ENCODE data around the gene PPP2R3A. TPM values are rescaled to one million over a fixed set of nuclear protein-coding genes. Genes with fewer than 3 reads are reported as not detected.

Gene PPP2R3A
- total and polyA plus RNA-seq, 2 experiments from 2014 or later = 6.4 to 15.2 TPM

- Histone ChIP-seq H3K9me2 (ENCODE audit: insufficient read depth) (no peaks in the 10 kb centered on the region), H3K4me1 (ENCODE audit: insufficient read depth) (no peaks in the 10 kb centered on the region), H3K27ac (ENCODE audit: low read depth) (no peak overlapping the region), H3K36me3 (ENCODE audit: insufficient read depth) (no peaks in the 10 kb centered on the region), H3K79me2 (replicated peaks; ENCODE audit: insufficient read depth) (no peaks in the 10 kb centered on the region), H3F3A (replicated peaks; ENCODE audit: low read depth) (no peaks in the 10 kb centered on the region), H3K4me2 (no peak overlapping the region), H2AFZ (no peak overlapping the region), H4K20me1 (replicated peaks; ENCODE audit: insufficient read depth) (peaks cover 4% of the 10 kb centered on the region), H3K27me3 (ENCODE audit: insufficient read depth) (no peaks in the 10 kb centered on the region), H3K4me3 (no peak overlapping the region)
- no peaks in the 10 kb centered on the region for H3K9me3 Mint-ChIP-seq
- peaks cover 7% of the 10 kb centered on the region for H3K27me3 Mint-ChIP-seq (ENCODE audit: insufficient read depth, low read depth, poor library complexity)
- peaks cover 11% of the 10 kb centered on the region; the same call in 2 of the 3 replicates for H3K4me1 Mint-ChIP-seq
- no peak for TF ChIP-seq EZH2phosphoT487 (IDR thresholded peaks at IDR 0.05; ENCODE audit: unreplicated experiment)
- TF ChIP-seq ZNF114 (CRISPR knock-in tag; IDR thresholded peaks at IDR 0.05) = no peak
- no peak for TF ChIP-seq POLR2AphosphoS5 (IDR thresholded peaks at IDR 0.05; ENCODE audit: low read depth)
- TF ChIP-seq ETS1 (IDR thresholded peaks at IDR 0.05) = no peak
- no peak for TF ChIP-seq EZH2 (IDR thresholded peaks at IDR 0.05; ENCODE audit: low read depth, unreplicated experiment)
- no peak for TF ChIP-seq STAT1 (IDR thresholded peaks at IDR 0.05; ENCODE audit: unreplicated experiment)
- TF ChIP-seq NANOG (IDR thresholded peaks at IDR 0.05; ENCODE audit: borderline replicate concordance) = no peak
- TF ChIP-seq JUNB (IDR thresholded peaks at IDR 0.05; ENCODE audit: unreplicated experiment) = no peak
- TF ChIP-seq REST (IDR thresholded peaks at IDR 0.05; ENCODE audit: unreplicated experiment) = no peak
- no peak for TF ChIP-seq CTCF (conservative IDR thresholded peaks at IDR 0.05; ENCODE audit: low read depth in 2 of 2)
- no peak for TF ChIP-seq ZNF331 (CRISPR knock-in tag; IDR thresholded peaks at IDR 0.05; ENCODE audit: low read depth)
- TF ChIP-seq, protein P1, sequence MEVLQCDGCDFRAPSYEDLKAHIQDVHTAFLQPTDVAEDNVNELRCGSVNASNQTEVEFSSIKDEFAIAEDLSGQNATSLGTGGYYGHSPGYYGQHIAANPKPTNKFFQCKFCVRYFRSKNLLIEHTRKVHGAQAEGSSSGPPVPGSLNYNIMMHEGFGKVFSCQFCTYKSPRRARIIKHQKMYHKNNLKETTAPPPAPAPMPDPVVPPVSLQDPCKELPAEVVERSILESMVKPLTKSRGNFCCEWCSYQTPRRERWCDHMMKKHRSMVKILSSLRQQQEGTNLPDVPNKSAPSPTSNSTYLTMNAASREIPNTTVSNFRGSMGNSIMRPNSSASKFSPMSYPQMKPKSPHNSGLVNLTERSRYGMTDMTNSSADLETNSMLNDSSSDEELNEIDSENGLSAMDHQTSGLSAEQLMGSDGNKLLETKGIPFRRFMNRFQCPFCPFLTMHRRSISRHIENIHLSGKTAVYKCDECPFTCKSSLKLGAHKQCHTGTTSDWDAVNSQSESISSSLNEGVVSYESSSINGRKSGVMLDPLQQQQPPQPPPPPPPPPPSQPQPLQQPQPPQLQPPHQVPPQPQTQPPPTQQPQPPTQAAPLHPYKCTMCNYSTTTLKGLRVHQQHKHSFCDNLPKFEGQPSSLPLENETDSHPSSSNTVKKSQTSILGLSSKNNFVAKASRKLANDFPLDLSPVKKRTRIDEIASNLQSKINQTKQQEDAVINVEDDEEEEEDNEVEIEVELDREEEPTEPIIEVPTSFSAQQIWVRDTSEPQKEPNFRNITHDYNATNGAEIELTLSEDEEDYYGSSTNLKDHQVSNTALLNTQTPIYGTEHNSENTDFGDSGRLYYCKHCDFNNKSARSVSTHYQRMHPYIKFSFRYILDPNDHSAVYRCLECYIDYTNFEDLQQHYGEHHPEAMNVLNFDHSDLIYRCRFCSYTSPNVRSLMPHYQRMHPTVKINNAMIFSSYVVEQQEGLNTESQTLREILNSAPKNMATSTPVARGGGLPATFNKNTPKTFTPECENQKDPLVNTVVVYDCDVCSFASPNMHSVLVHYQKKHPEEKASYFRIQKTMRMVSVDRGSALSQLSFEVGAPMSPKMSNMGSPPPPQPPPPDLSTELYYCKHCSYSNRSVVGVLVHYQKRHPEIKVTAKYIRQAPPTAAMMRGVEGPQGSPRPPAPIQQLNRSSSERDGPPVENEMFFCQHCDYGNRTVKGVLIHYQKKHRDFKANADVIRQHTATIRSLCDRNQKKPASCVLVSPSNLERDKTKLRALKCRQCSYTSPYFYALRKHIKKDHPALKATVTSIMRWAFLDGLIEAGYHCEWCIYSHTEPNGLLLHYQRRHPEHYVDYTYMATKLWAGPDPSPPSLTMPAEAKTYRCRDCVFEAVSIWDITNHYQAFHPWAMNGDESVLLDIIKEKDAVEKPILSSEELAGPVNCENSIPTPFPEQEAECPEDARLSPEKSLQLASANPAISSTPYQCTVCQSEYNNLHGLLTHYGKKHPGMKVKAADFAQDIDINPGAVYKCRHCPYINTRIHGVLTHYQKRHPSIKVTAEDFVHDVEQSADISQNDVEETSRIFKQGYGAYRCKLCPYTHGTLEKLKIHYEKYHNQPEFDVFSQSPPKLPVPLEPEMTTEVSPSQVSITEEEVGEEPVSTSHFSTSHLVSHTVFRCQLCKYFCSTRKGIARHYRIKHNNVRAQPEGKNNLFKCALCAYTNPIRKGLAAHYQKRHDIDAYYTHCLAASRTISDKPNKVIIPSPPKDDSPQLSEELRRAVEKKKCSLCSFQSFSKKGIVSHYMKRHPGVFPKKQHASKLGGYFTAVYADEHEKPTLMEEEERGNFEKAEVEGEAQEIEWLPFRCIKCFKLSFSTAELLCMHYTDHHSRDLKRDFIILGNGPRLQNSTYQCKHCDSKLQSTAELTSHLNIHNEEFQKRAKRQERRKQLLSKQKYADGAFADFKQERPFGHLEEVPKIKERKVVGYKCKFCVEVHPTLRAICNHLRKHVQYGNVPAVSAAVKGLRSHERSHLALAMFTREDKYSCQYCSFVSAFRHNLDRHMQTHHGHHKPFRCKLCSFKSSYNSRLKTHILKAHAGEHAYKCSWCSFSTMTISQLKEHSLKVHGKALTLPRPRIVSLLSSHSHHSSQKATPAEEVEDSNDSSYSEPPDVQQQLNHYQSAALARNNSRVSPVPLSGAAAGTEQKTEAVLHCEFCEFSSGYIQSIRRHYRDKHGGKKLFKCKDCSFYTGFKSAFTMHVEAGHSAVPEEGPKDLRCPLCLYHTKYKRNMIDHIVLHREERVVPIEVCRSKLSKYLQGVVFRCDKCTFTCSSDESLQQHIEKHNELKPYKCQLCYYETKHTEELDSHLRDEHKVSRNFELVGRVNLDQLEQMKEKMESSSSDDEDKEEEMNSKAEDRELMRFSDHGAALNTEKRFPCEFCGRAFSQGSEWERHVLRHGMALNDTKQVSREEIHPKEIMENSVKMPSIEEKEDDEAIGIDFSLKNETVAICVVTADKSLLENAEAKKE (CRISPR knock-in tag; IDR thresholded peaks at IDR 0.05) = no peak
- no peak for TF ChIP-seq CREB1 (CRISPR knock-in tag; IDR thresholded peaks at IDR 0.05; ENCODE audit: low read depth)
- no peak overlapping the region for H3K27ac Mint-ChIP-seq
- no peak for DNase-seq (ENCODE audit: low spot score)
- ATAC-seq = no peak
- no peaks in the 10 kb centered on the region for H3K36me3 Mint-ChIP-seq (ENCODE audit: low read depth)
- H3K4me3 Mint-ChIP-seq = no peak overlapping the region
Measured at GRCh38 chr3:136141291-136141785, 175.8 kb downstream of the PPP2R3A start.
